K562 (cell line): ENCODE data around the gene CASKIN2. TPM values are rescaled to one million over a fixed set of nuclear protein-coding genes. Genes with fewer than 3 reads are reported as not detected.

Experiments
- BRCA1 ChIP-seq, 2 experiments: fragments of 450-650 bp in 1 of 2; sonication (generic) in 1 of 2; formaldehyde crosslinking in 1 of 2; IDR thresholded peaks; 2 replicates each; pipeline versions ENCODE4 v1.5.0 to v1.6.1; 2017 to 2020; ENCODE audit warnings: mild to moderate bottlenecking in 1 of 2, missing genetic modification reagents in 1 of 2
- E2F1 ChIP-seq: sonication (generic); formaldehyde crosslinking; IDR thresholded peaks from 2 replicates; pipeline ENCODE4 v1.8.1; 2023; ENCODE audit warnings: mild to moderate bottlenecking, missing genetic modification reagents, moderate library complexity
- FOXM1 ChIP-seq, 2 experiments: fragments of 450-650 bp in 1 of 2; sonication (generic) in 1 of 2; formaldehyde crosslinking in 1 of 2; IDR thresholded peaks; 2 replicates each; pipeline versions ENCODE4 v1.6.1 to v1.9.0; 2017 to 2022; ENCODE audit warnings: low read depth in 2 of 2, mild to moderate bottlenecking in 2 of 2, missing genetic modification reagents in 1 of 2, moderate library complexity in 1 of 2
- HDAC8 ChIP-seq: fragments of 450-650 bp; IDR thresholded peaks from 2 replicates; pipeline ENCODE4 v1.6.1; 2016; ENCODE audit warnings: mild to moderate bottlenecking, missing genetic modification characterization, moderate library complexity, missing compliant biosample characterization
- HNRNPK ChIP-seq: fragments of 200-400 bp; formaldehyde crosslinking; IDR thresholded peaks from one replicate; pipeline ENCODE4 v1.6.1; 2018; ENCODE audit warnings: mild to moderate bottlenecking, low read depth, low read length; ENCODE audit not compliant: poor library complexity, severe bottlenecking
- ILF3 ChIP-seq: fragments of 450-650 bp; IDR thresholded peaks from 2 replicates; pipeline ENCODE4 v1.6.1; 2018; ENCODE audit warnings: antibody characterized with exemption, mild to moderate bottlenecking, moderate library complexity, borderline replicate concordance
- NFYB ChIP-seq: IDR thresholded peaks from 2 replicates; pipeline ENCODE4 v1.6.1; 2011; ENCODE audit warnings: mild to moderate bottlenecking, moderate library complexity; ENCODE audit not compliant: insufficient read length; ENCODE audit errors: extremely low read depth
- PBX2 ChIP-seq, 2 experiments: IDR thresholded peaks in 1 of 2; conservative IDR thresholded peaks in 1 of 2; 2 replicates each; pipeline ENCODE4 v1.6.1; 2016; ENCODE audit warnings: low read depth in 2 of 2, mild to moderate bottlenecking in 1 of 2, missing compliant biosample characterization in 1 of 2, missing genetic modification characterization in 1 of 2, moderate library complexity in 1 of 2
- TAF7 ChIP-seq: fragments of 450-650 bp; IDR thresholded peaks from 2 replicates; pipeline ENCODE4 v1.6.1; 2016; ENCODE audit warnings: missing genetic modification characterization, missing compliant biosample characterization
- ZBTB11 ChIP-seq, 3 experiments: fragments of 200-800 bp in 1 of 3; fragments of 250-450 bp in 1 of 3; fragments of 450-650 bp in 1 of 3; sonication (Bioruptor Pico) in 1 of 3; sonication (Bioruptor generic) in 1 of 3; formaldehyde crosslinking in 1 of 3; IDR thresholded peaks; 2 replicates each; pipeline versions ENCODE4 v1.6.1 to v1.8.0; 2016 to 2022; ENCODE audit warnings: mild to moderate bottlenecking in 2 of 3, missing genetic modification characterization in 2 of 3, missing compliant biosample characterization in 1 of 3, moderate library complexity in 1 of 3
- ZNF609 ChIP-seq: sonication (generic); formaldehyde crosslinking; IDR thresholded peaks from 2 replicates; pipeline ENCODE4 v1.8.1; 2023; ENCODE audit warnings: missing genetic modification reagents, mild to moderate bottlenecking, borderline replicate concordance
- polyA plus RNA-seq, 8 experiments: library from polyadenylated mRNA; depleted of rRNA in 4 of 8; stranded (reverse) in 5 of 8; unstranded in 3 of 8; fragments of >200 nt; fragmentation: Nextera tagmentation in 2 of 8; fragmentation: Illumina TruSeq in 1 of 8; extraction: Ambion mirVana in 2 of 8; extraction: Trizol in 1 of 8; gene quantifications; 2 replicates each; pipeline versions ENCODE4 v1.2.1 to v1.2.3, GENCODE V29; 2011 to 2014; ENCODE audit warnings: inconsistent platforms in 1 of 8, missing spikeins in 1 of 8
- total RNA-seq, 7 experiments: library from RNA; depleted of rRNA in 6 of 7; stranded (reverse); fragments of >200 nt in 6 of 7; fragmentation: Illumina TruSeq in 2 of 7; extraction: Trizol in 2 of 7; gene quantifications; 2 replicates each; pipeline versions ENCODE4 v1.2.1 to v1.2.3, GENCODE V29; 2011 to 2021; ENCODE audit warnings: low replicate concordance in 1 of 7

CASKIN2 gene
- total and polyA plus RNA-seq, 9 of the 15 experiments (the other 6 are each of a cell fraction or from before 2014, with no cell fraction given) = 0.01 to 12.2 (median 2.1) TPM

GRCh38 chr17:75456417-75457046, 58.8 kb downstream of the CASKIN2 start, which contains the start of gene TMEM94 (continued):
- 0 out of 2 replicates have a peak, but pooled peaks have one; percentile 32 for TF ChIP-seq ZNF609 (CRISPR knock-in tag)
- TF ChIP-seq FOXM1 (IDR thresholded peaks at IDR 0.05; ENCODE audit: low read depth) = peak; percentile 59
- TF ChIP-seq FOXM1 (CRISPR knock-in tag; IDR thresholded peaks at IDR 0.05; ENCODE audit: low read depth) = no peak
- TF ChIP-seq ILF3 = no peak
- peak; percentile 74 for TF ChIP-seq NFYB
- TF ChIP-seq BRCA1 (IDR thresholded peaks at IDR 0.05) = no peak
- no peak for TF ChIP-seq BRCA1 (CRISPR knock-in tag; IDR thresholded peaks at IDR 0.05)
- peak in 1 of 3 experiments; percentile 49; a peak in 1 of 6 replicates for TF ChIP-seq ZBTB11 (CRISPR knock-in tag; IDR thresholded peaks at IDR 0.05)
- TF ChIP-seq TAF7 (tag) = peak; percentile 96
- TF ChIP-seq HDAC8 (tag) = no peak
- TF ChIP-seq HNRNPK = no peak
- no peak for TF ChIP-seq PBX2 (CRISPR knock-in tag; IDR thresholded peaks at IDR 0.05; ENCODE audit: low read depth)
- peak; percentile 68 for TF ChIP-seq PBX2 (tag; conservative IDR thresholded peaks at IDR 0.05; ENCODE audit: low read depth)
- no peak for TF ChIP-seq E2F1 (CRISPR knock-in tag)
